GM19238 (cell line): ENCODE data around the gene CPSF4.
A peak's percentile ranks its signal among the peaks of the same experiment; 100 is the strongest.

Experiments
- DNase-seq: peaks from one replicate; pipeline ENCODE4 v3.0.0; 2011; ENCODE audit warnings: low spot score; ENCODE audit not compliant: insufficient read length

The CPSF4 gene

DNA sequence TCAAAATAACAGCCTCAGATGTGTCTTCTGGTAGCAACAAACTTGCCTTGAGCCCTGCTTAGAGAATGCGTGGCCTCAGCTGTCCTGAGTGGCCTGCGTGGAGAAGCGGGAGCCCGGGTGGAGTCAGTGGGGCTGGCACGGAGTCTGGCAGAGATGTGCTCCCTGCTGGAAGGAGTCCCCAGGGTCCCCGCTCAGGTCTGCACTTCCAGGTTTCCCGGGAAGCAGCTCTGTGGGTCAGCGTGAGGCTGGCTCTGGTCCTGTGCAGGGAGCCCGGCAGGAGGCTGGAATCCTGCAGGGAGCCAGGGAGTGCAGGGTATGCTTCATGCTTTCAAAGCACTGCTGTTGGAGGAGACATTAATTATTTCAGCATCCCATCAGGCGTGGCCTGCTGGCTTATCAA lies 10.1 kb downstream of the CPSF4 start:
- DNase-seq = no peak

DNA sequence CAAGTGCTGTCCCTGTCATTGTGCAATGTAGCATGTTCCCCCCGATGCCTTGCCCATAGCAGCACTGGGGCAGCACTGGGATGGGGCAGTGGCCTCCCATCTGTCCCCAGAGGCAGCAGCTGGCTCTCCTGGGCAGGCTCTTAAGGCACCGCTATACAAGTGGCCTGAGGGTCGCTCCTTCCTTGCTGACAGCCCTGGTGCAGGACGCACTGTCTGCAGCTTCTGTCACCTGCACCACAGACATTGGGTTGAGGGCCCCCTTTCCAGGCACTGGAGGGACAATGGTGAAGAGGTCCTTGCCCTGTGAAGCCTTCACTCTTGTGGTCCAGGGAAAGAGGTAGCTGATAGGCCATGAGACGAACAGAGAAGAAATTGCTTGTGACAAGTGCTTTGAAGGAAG lies 10.6 kb downstream of the CPSF4 start:
- DNase-seq = no peak

DNA sequence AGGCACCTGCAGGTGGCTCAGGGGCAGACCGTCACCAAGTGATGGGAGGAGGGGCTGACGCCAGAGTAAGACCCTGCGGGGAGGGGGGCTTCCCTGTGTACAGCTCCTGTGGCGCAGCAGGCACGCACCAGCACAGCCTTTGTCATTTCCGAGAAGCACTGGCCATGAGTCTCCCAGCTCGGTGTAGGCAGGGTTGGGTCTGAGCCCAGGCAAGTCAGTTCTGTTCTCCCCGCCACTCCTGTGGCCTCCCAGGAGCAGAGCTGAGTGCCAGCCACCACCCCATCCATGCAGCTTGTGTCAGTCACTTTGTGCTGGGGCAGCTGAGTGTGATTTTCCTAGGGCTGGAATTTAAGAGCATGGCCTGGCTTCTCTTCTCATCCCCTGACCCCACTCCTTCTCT lies 13.2 kb downstream of the CPSF4 start:
- no peak for DNase-seq

DNA sequence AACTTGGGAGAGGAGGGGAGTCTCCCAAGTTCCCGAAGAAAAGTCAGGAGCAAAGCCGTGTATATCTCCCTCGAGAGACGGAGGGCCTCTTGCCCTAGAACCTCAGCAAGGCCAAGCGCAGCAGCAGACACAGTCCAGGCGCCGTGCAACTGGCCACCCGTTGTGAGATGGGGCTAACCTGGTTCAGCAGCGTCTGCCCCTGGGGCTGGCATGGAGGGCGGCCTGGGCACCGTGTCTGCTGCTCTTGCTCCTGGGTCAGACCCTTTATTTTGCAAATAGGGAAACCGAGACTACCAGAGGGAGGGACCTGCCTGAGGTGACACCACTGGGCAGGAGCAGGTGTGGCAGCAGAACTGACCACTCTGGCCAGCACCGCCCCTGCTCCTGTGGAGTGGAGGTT lies 13.8 kb downstream of the CPSF4 start:
- no peak for DNase-seq

DNA sequence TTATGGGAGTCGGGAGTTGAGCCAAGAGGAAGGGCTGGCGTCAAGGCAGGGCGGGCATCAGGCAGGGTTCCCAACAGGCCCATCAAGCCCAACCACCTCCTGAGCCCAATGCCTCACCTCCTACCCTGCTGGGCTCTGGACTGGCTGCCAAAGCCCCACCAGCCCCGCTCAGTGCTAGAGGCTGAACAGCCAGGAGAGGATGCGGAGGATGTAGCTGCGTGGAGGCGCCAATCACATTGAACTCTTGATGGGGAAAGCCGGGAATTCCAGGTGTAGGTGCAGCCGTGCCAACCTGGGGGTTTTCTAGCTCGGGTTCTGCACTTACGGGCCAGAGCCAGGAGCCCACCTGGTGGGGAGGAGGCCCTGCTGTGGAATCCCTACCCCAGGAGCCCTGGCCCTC lies 14.4 kb downstream of the CPSF4 start:
- DNase-seq = no peak

DNA sequence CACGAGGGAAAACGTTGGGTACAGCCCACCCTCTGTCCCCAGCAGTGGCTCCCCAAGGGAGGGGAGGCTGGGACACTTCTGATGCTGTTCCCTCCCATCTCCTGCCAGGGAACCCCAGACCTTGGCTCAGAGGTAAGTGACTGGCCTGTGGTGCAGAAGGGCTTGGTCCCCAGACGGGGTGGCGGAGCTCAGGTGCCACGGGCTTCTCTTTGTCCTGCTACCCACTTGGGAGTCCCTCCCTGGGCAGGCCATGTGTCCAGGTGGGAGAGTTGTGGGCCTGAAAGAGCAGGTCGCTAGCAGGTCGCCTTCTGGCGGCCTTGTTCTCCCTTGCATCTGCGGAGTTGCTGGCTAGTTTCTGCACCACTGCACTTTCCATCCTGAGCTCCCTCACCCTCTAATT lies 17.1 kb downstream of the CPSF4 start:
- no peak for DNase-seq

DNA sequence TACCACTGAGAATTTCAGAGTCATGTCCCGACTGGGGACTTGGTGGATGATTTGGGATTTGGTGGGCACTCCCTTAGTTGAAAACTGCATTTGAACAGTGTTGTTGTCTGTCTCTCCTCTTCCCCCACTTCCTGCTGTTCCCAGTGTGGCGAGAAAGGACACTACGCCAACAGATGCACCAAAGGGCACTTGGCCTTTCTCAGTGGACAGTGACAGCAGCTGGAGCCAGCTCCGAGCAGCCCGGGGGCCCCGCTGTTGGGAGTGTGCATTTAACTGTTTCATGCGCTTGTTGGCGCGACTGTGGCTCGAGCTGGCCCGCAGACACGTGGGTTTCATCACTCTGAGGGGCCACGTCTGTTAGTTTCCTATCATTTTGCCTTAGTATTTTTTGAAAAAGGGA lies 17.5 kb downstream of the CPSF4 start:
- no peak for DNase-seq

DNA sequence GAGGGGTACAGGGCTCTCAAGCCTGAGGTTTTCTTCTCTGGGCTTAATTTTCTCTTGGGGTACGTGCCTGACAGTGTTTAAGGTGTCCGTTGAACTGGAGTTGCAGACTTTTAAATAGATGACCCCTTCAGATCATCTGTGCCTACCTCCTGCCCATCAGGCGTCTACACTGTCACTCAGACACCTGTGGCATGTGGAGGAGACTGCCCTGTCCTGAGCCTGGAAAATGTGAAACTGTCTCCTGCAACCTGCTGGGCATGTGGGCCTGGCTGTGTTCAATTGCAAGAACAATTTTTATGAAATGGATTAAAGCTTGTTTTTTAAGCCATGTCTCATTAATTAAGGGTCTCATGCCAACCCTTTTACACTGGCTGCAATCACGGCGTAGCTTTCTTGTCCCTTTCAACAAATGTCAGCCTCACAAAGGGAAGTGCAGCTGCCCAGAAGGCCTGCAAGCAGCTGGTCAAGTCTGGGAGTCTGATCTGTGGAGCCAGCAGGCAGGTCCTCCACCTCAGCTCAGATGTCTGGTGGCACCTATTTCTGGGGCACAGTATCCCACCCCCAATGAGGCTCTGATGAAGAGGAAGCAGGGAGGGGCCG lies 18.4 kb downstream of the CPSF4 start:
- DNase-seq = no peak

DNA sequence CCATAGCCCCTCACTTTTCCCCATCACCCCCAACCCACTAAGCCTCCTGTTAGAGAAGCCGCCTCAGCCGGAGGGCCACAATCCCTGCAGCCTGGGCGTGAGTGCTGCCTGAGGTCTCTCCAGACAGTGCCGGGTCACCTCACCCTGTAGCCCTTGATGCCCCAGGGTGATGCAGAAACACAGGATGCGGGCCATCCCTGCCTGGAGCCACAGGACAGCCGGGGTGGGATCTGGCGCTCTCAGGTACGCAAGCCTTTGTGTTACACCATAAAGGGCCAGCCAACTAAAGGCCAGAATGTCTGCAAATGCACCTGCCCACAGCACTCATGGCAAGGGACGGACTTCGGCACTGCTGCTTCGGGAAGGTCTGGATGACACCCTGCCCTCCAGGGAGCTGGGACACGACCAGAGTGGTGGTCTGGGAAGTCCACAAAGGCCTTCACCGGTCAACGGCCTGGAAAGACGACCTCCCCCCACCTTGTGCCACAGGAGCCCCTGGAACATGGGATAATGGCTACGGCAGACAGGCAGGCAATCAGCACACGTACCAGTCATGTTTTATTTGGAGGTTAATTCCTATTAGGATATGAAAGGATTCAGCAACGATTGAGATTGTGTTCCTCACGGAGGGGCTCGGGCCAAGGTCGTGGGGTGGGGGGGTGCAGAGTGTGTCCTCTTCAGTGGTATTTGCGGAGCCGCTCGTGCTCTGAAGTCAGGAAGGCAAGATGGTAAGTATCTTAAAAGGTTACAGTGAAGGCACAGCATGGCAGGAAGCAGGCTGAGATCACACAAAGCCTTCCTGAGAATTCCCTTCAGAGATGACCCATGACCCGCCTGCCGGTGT lies 19.1 kb downstream of the CPSF4 start:
- no peak for DNase-seq

DNA sequence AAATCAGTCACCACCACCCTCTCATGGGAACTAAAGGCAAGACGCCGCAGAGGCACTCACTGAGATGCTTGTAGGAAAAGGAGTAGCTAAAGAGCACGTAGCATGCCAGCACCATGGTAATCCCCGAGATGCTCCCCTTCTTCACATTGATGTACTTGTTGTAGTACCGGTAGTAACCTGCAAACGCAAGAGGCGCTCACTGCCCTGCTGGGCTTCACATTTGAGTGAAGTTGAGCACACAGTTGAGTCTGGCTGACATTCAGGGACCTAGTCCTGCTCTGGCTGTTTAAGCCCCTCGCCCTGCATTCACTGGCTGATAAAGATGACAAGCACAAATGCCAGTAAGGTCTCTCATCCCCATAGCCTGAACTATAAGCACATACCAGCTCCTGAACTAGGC lies 20.3 kb downstream of the CPSF4 start:
- no peak for DNase-seq

DNA sequence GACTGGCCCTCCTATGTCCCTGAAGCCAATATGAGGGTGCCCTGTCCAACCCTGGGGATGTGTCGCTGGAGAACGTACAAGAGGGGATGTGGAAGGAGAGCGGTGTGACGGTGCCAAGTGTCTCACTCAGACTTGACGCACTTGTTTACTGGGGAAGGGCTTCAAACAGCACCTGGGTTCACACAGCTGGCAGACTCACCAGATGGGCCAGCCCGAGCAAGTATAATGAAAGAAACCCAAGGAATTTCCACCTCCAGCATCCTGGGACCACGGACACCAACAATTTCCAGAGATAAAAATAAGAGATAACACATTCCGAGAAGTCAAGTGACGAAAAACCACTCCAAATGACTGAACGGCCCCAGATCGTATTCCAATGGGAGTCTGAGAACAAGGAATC lies 21.9 kb downstream of the CPSF4 start:
- no peak for DNase-seq

DNA sequence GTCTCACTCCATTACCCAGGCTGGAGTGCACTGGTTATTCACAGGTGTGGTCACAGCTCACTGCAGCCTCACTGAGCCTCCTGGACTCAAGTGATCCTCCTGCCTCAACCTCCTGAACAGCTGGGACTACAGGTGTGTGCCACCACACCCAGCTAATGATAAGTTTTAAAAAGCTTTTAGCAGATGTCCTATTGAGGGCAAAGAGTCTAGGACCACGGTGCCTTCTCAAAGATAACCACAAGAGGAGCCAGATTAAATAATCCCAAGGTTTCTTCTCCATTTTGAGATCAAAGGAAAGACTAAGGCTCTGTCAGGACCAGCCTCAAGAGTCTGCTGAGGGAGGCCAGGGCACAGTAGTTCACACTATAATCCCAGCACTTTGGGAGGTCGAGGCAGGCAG lies 22.5 kb downstream of the CPSF4 start:
- no peak for DNase-seq

DNA sequence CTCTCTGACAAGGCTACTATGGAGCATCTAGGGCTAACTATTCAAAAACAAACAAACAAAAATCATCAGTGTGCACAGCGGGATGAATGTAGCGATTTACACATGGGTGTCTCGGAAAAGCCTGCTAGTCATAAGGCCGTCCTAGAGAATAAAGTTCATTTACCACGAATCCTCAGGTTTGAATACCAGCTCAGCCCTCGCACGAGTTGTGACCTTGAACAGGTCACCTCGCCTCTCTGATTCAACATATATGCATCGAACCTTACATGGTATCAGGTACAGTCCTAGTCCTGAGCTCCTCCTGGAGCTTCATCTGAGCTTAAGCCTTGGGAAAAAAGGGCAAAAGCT lies 26.7 kb downstream of the CPSF4 start:
- no peak for DNase-seq

DNA sequence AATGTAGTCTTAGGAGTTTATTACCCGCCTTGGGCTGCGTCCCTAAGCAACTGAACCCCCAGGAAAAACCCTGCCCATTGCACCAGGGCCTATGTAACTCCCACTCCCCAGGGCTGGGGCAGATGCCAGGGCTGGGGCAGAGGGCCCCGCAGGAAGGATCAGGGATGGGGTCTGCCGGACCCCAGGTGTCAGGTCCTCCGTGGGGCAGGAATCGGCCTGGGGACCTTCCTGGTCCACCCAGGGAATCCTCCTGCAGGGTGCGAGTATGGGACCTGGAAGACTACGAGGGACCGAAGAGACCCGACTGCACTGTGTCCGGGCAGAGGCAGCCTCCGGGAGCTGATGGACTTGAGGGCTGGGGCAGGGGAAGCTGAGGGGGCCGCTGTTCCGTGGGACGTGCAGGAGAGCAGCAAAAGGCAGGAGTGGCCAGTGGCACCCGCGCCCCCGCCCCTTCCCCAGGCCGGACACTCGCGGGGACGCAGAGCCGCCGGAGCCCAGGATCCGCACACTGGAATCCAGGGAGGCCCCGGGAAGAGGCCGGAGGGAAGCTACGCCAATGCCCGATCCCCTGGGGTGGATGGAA lies 29.7 kb downstream of the CPSF4 start:
- no peak for DNase-seq

DNA sequence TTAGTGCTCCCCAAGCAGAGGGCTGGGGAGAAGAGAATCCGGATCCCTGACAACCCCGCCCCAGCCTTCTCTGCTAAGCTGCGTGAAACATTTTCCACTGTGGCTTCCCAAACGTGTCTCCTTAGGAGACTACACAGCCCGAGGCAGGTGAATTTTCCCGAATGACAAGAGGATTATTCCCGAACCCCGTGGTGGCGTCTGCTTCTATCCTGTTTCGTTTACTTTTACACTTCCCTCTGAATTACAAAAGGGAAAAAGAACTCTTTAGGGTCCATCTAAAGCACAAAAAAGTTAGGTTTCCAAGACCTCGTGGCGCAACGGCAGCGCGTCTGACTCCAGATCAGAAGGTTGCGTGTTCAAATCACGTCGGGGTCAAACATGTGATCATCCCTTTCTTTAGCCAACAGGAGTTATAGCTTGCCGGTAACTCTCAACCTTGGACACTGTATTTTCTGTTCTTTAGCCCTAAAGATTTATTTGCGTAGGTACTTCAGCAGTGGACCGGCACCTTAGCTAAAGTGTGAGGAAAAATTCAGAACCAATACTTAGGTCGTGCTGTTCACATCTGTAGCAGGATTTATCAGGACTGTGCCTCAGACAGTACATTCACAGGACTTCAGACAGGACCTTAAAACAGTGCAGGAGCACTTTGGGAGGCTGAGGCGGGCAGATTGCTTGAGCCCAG lies 30.8 kb downstream of the CPSF4 start:
- no peak for DNase-seq

DNA sequence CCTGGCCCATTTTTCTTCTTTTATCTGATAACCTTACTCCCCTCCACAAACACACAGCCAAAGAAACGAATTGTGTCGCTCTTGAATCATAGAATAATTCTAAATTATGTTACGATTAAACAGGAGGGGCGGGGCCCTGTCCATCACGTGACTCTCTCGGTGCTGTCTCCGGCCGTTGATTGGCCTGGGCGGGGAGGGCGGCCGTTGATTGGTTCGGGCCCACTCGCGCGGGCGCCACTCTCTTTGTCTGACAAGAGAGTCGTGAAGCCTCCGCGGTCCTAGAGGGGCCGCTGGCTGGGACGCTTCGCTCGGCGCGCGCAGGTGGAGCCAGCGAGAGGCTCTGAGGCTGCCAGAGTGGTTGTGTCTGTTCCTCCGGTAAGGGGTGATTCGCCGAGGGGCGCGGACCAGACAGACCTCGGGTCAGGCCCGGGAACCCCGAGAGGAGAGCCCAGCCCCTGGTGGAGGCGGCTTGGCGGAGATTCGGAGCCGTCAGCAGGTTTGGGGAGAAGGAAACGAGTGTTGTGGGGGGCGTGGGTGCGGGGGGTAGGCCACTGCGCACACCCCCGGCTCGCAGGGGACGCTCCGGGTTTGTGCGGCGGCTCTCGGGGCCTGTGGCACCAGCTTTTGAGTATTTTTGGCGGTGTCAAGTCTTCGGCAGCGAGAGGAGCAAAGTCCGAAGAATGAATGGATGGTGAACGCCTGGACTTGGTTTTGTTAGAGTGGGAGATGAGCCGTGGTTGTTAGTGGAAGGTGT lies 34.0 kb downstream of the CPSF4 start, which contains the start of gene ZNF789:
Gene ZNF789, plus strand, starts transcription at position 330 of the 754 bp plus-strand sequence. CDS start 3,567 bp downstream, outside the sequence.
- DNase-seq = peak; percentile 98

DNA sequence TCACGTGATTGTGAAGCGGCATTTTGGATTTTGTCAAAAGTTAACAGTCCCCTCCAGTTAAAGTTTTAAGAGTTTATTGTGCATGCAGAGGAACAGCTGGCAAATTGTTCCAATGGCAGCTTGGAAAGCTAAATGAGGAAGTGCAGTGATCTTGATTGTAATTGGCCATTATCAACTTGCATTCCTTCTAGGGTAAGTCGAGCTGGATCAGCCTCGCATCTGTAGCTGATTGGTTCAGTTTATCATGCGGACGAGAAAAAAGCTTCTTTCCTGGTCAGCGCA lies 34.5 kb downstream of the CPSF4 start:
- DNase-seq = no peak

DNA sequence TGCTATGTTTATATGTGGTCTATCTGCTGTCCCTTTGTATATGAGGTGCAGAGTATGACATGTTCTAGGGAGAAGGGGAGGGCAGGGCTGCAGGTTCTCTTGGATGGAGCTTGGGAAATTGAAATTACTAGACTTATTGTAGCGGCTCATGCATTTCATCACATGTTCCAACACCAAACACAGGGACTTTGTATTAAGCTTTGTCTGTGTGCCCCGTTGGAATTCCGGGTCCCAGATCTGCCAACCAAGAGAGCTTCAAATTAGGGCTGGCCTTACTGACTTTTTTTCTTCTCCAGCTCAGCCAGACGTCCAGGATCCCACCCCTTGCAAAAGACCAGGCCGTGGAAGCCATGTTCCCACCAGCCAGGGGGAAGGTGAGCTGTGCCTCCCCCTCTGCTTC lies 37.4 kb downstream of the CPSF4 start:
- DNase-seq = no peak

DNA sequence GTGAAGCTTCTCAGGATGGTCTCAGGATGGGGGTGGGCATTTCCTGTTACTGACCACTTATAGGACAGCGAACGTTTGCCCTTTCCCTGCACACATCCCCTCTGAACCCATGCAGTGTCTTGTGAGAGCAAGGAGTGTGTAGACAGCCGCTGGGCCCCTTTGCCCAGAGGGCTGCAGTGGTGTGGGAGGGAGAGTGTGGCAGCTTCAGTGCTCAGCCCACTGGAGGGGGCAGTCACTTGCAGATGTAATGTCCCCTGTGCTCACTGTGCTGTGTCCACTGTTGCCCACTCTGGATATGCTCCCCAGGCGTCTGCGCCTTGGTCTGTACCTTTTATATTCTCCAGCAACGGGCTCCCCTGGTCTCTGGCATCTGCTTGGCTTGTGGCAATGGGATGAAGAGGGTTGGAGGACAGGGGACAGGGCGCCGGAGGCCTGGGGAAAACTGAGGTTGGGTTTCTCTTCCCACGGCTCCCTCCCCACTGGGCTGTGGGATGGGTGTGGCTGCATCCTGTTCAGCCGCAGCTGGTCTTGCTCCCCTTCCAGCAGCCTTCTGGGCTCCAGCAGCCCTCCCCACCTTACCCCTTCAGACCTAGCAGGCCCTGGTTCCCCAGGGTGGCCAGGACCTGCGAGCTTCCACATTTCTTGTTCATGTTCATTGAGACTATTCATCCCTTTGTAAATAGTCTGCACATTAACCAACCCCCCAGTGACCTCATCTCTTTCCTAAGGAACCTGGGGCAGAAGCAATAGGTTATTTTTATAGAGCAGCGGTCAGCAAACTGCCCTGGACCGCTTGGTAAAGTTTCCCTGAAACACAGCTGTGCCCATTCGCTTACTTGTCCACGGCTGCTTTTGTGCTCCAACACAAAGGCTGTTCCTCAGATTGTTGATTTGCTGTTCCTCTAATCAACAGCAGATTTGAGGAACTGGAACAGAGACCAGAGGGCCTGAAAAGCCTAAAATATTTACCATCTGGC lies 40.0 kb downstream of the CPSF4 start:
- no peak for DNase-seq

DNA sequence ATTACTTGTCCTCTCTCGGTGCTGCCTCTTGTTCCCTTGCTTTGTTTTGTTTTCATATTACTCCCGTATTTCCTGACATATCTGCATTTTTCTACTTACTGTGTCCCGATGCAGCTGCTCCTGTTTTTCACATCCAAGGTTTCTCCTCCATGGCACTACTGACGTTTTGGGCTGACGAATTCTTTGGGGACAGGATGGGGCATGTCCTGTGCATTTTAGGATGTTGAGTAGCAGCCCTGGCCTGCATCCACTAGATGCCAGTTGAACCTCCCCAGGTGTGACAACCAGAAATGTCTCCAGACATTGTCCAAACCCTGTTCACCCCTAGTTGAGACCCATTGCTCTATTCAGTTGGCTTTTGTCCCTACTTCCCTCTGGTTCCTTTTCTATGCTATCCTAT lies 46.4 kb downstream of the CPSF4 start:
- no peak for DNase-seq

DNA sequence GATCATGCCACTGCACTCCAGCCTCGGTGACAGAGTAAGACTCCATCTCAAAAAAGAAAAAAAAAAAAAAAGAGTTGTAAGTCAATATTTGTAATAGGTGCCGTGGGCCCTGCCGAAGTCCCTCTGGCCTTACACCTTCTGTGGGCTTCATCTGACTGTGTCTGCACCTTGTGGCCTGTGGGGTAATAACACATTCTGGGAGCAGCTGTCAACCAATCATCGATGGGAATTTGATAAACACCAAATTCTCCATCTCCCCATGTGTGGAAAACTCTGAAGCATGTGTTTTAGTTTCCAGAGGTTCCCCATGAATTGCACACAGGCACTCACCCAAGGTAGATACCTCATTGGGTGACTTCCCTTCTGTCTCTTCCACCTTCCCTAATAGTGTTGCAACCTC lies 50.5 kb downstream of the CPSF4 start:
- DNase-seq = no peak
